ENCODE data around the gene BID. TPM values are rescaled to one million over a fixed set of nuclear protein-coding genes. Genes with fewer than 3 reads are reported as not detected.

The BID gene
- total RNA-seq, 1 experiment from 2014 or later = 66.7 TPM

- intact Hi-C loops (cut with micrococcal nuclease; ENCODE audit: unreplicated experiment) (no loop called here), in situ Hi-C loops (cut with HindIII; ENCODE audit: low pct_unique_long_range_greater_than_20kb, low sequenced_read_pairs) (no loop called here)
- Histone ChIP-seq H3K27ac (ENCODE audit: low read length) (no peak overlapping the region), H3K36me3 (ENCODE audit: control insufficient read depth, insufficient read depth, low read length) (peaks cover 7% of the 10 kb centered on the region; the same call in 1 of the 2 replicates), H3K4me1 (ENCODE audit: control insufficient read depth, insufficient read depth, low read length) (peaks cover 11% of the 10 kb centered on the region), H3K27me3 (ENCODE audit: control insufficient read depth, insufficient read depth, low read length) (no peaks in the 10 kb centered on the region), H3K9me3 (ENCODE audit: control insufficient read depth, insufficient read depth, low read depth, low read length) (no peaks in the 10 kb centered on the region), H3K4me3 (ENCODE audit: low read depth in 2 of 2, low read length in 2 of 2) (no peak overlapping the region)
- TF ChIP-seq TCF7L2 (IDR thresholded peaks at IDR 0.05; ENCODE audit: low read depth, low read length) (no peak), POLR2AphosphoS5 (IDR thresholded peaks at IDR 0.05; ENCODE audit: low read depth, low read length) (no peak), REST (IDR thresholded peaks at IDR 0.05; ENCODE audit: insufficient read depth in 1 of 2, low read depth in 2 of 2, low read length in 1 of 2) (no peak), SIN3A (IDR thresholded peaks at IDR 0.05; ENCODE audit: borderline replicate concordance, insufficient read depth, low read depth, low read length) (no peak)
- TF ChIP-seq, protein P1, sequence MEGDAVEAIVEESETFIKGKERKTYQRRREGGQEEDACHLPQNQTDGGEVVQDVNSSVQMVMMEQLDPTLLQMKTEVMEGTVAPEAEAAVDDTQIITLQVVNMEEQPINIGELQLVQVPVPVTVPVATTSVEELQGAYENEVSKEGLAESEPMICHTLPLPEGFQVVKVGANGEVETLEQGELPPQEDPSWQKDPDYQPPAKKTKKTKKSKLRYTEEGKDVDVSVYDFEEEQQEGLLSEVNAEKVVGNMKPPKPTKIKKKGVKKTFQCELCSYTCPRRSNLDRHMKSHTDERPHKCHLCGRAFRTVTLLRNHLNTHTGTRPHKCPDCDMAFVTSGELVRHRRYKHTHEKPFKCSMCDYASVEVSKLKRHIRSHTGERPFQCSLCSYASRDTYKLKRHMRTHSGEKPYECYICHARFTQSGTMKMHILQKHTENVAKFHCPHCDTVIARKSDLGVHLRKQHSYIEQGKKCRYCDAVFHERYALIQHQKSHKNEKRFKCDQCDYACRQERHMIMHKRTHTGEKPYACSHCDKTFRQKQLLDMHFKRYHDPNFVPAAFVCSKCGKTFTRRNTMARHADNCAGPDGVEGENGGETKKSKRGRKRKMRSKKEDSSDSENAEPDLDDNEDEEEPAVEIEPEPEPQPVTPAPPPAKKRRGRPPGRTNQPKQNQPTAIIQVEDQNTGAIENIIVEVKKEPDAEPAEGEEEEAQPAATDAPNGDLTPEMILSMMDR (IDR thresholded peaks at IDR 0.05) = no peak
- DNase-seq (ENCODE audit: low read depth, low spot score) (no peak), ATAC-seq (no peak)
- POLR2A ChIA-PET = interaction anchor here (0.6 kb wide), 1 partner anchor 89 kb away, joined by 4 read pairs; no protein-coding TSS in a partner anchor
- no TSS peak for BruUV-seq (replicated peaks)
- CTCF ChIA-PET = no interaction called here
Measured at GRCh38 chr22:17738386-17739128, 35.7 kb downstream of the BID start.

- POLR2A ChIA-PET = no interaction called here
- Histone ChIP-seq H3K4me3 (ENCODE audit: low read depth in 2 of 2, low read length in 2 of 2) (no peak overlapping the region), H3K27ac (ENCODE audit: low read length) (no peak overlapping the region), H3K4me1 (ENCODE audit: control insufficient read depth, insufficient read depth, low read length) (no peaks in the 10 kb centered on the region), H3K27me3 (ENCODE audit: control insufficient read depth, insufficient read depth, low read length) (no peaks in the 10 kb centered on the region), H3K36me3 (ENCODE audit: control insufficient read depth, insufficient read depth, low read length) (peaks cover 7% of the 10 kb centered on the region; the same call in 1 of the 2 replicates), H3K9me3 (ENCODE audit: control insufficient read depth, insufficient read depth, low read depth, low read length) (no peaks in the 10 kb centered on the region)
- ATAC-seq = no peak
- intact Hi-C loops (cut with micrococcal nuclease; ENCODE audit: unreplicated experiment) = no loop called here
- TF ChIP-seq, protein P1 (IDR thresholded peaks at IDR 0.05) = no peak
- no peak for TF ChIP-seq POLR2AphosphoS5 (IDR thresholded peaks at IDR 0.05; ENCODE audit: low read depth, low read length)
- CTCF ChIA-PET = no interaction called here
- in situ Hi-C loops (cut with HindIII; ENCODE audit: low pct_unique_long_range_greater_than_20kb, low sequenced_read_pairs) = no loop called here
- DNase-seq (ENCODE audit: low read depth, low spot score) = no peak
- no TSS peak for BruUV-seq (replicated peaks)
Measured at GRCh38 chr22:17734187-17734586, 40.1 kb downstream of the BID start.
